ENCODE measurements around the gene CP.

- no peak for TF ChIP-seq POLR2A (IDR thresholded peaks at IDR 0.05)
- TF ChIP-seq CTCF (IDR thresholded peaks at IDR 0.05 in 8 of 11, conservative IDR thresholded peaks at IDR 0.05 in 3 of 11) = no peak
- no peak for TF ChIP-seq POLR2AphosphoS5 (IDR thresholded peaks at IDR 0.05)
These were observed 5.1 kb upstream of the CP start for GRCh38 chr3:149226776-149227175.

Data from spleen (tissue), 7 donors.